ENCODE measurements around the gene STX10.
A peak's percentile ranks its signal among the peaks of the same experiment; 100 is the strongest.
"Not testable (repeated sequence)": the region's sequence is repeated elsewhere in the genome, so short reads cannot be mapped to it uniquely, and the experiment has no call there.

STX10 gene, protein sequence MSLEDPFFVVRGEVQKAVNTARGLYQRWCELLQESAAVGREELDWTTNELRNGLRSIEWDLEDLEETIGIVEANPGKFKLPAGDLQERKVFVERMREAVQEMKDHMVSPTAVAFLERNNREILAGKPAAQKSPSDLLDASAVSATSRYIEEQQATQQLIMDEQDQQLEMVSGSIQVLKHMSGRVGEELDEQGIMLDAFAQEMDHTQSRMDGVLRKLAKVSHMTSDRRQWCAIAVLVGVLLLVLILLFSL

GRCh38 chr19:13150187-13150930 is at the start of gene STX10, which contains the start of gene IER2:
Gene STX10 (minus strand): TSS chr19:13150375. CDS start chr19:13150173, 202 bp downstream.
Gene IER2 (plus strand): TSS chr19:13150411. CDS start chr19:13153187, 2,776 bp downstream.
- peaks cover 21% of the 10 kb centered on the region for H3K4me1 ChIP-seq (ENCODE audit: control insufficient read depth, insufficient read depth, low read length)
- no peaks in the 10 kb centered on the region for H3K36me3 ChIP-seq (ENCODE audit: control insufficient read depth, insufficient read depth, low read length, severe bottlenecking)
- H3K27me3 ChIP-seq (replicated peaks; ENCODE audit: control insufficient read depth, insufficient read depth, low read length): no peaks in the 10 kb centered on the region
- H3K9ac ChIP-seq (ENCODE audit: low read length): peak within 1 kb of the TSS; percentile 100
- peak; percentile 98 for DNase-seq (ENCODE audit: low read depth)
- H3K9me3 ChIP-seq (ENCODE audit: control insufficient read depth, low read length): no peaks in the 10 kb centered on the region
- peak within 1 kb of the TSS; percentile 100 for H3K4me3 ChIP-seq (ENCODE audit: low read length)

DNA sequence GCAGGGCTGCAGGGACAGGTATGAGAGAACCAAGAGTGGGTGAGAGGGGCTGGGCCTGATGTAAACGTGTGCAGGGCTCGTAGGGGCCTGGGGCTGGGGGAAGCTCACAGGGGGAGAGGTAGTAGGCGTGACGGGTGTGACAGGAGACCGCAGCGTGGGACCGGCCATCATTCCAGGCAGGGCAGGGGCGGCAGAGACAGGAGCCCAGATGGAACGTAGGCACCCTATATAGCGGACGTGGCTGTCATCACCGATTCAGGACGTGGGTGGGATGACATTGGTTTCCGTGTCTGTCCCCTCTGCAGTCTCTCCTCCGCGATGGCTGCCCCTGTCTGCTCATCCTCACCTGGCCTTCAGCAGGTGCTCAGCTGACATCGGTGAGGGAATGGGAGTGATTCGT is 48.5 kb upstream of the STX10 start:
- Histone ChIP-seq H3K9me3 (ENCODE audit: control insufficient read depth, low read length) (no peaks in the 10 kb centered on the region), H3K36me3 (ENCODE audit: control insufficient read depth, insufficient read depth, low read length, severe bottlenecking) (no peaks in the 10 kb centered on the region), H3K27me3 (replicated peaks; ENCODE audit: control insufficient read depth, insufficient read depth, low read length) (no peaks in the 10 kb centered on the region), H3K4me3 (ENCODE audit: low read length) (no peak overlapping the region), H3K4me1 (ENCODE audit: control insufficient read depth, insufficient read depth, low read length) (no peaks in the 10 kb centered on the region), H3K9ac (ENCODE audit: low read length) (no peak overlapping the region)
- no peak for DNase-seq (ENCODE audit: low read depth)

GRCh38 chr19:13195678-13196077 is 45.5 kb upstream of the STX10 start:
- Histone ChIP-seq H3K9me3 (ENCODE audit: control insufficient read depth, low read length) (no peaks in the 10 kb centered on the region), H3K4me3 (ENCODE audit: low read length) (no peak overlapping the region), H3K4me1 (ENCODE audit: control insufficient read depth, insufficient read depth, low read length) (no peaks in the 10 kb centered on the region), H3K27me3 (replicated peaks; ENCODE audit: control insufficient read depth, insufficient read depth, low read length) (no peaks in the 10 kb centered on the region), H3K9ac (ENCODE audit: low read length) (no peak overlapping the region), H3K36me3 (ENCODE audit: control insufficient read depth, insufficient read depth, low read length, severe bottlenecking) (no peaks in the 10 kb centered on the region)
- no peak for DNase-seq (ENCODE audit: low read depth)

DNA sequence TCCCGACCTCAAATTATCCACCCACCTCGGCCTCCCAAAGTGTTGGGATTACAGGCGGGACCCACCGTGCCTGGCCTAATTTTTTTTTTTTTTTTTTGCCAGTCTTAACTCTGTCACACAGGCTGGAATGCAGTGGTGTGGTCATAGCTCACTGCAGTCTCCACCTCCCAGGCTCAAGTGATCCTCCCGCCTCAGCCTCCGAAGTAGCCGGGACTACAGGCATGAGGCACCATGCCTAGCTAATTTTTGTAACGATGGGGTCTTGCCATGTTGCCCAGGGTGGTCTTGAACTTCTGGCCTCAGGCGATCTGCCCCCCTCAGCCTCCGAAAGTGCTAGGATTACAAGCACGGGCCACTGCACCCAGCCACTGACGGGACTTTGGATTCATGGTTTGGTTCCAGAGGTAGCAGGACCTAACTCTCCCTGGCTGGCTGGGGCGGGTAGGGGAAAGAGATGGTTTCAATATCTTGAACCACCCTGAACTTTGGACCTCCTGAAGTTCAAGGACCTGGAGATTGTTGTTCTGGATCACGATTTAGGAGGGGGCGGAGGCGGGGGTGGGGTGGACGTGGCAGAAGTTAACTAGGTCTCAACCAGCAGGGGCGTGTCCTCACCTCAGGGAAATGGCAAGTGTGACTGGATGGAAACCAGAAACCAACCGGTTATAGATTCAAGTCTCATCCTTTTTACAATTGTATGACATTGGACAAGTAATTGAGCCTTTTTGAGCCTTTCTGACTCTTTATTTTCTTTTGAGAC is 40.8 kb upstream of the STX10 start:
- no peaks in the 10 kb centered on the region for H3K4me1 ChIP-seq (ENCODE audit: control insufficient read depth, insufficient read depth, low read length)
- DNase-seq (ENCODE audit: low read depth): no peak
- H3K9me3 ChIP-seq (ENCODE audit: control insufficient read depth, low read length): no peaks in the 10 kb centered on the region
- no peaks in the 10 kb centered on the region for H3K27me3 ChIP-seq (replicated peaks; ENCODE audit: control insufficient read depth, insufficient read depth, low read length)
- H3K9ac ChIP-seq (ENCODE audit: low read length): no peak overlapping the region
- no peaks in the 10 kb centered on the region for H3K36me3 ChIP-seq (ENCODE audit: control insufficient read depth, insufficient read depth, low read length, severe bottlenecking)
- no peak overlapping the region for H3K4me3 ChIP-seq (ENCODE audit: low read length)

GRCh38 chr19:13189600-13189999 is 39.4 kb upstream of the STX10 start:
- Histone ChIP-seq H3K4me1 (ENCODE audit: control insufficient read depth, insufficient read depth, low read length) (no peaks in the 10 kb centered on the region), H3K9me3 (ENCODE audit: control insufficient read depth, low read length) (no peaks in the 10 kb centered on the region), H3K27me3 (replicated peaks; ENCODE audit: control insufficient read depth, insufficient read depth, low read length) (no peaks in the 10 kb centered on the region)

DNA sequence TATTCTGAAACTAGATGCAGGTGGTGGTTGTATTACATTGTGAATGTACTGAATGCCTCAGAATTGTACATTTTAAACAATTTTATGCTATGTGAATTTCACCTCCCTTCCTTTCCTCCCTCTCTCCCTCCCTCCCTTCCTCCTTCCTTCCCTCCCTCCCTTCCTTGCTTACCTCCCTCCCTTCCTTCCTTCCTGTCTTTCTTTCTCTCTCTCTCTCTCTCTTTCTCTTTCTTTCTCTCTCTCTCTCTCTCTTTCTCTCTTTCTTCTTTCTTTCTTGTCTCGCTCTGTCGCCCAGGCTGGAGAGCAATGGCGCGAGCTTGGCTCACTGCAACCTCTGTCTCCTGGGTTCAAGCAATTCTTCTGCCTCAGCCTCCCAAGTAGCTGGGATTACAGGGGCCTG is 37.2 kb upstream of the STX10 start:
- Histone ChIP-seq H3K27me3 (replicated peaks; ENCODE audit: control insufficient read depth, insufficient read depth, low read length) (no peaks in the 10 kb centered on the region), H3K9ac (ENCODE audit: low read length) (no peak overlapping the region), H3K36me3 (ENCODE audit: control insufficient read depth, insufficient read depth, low read length, severe bottlenecking) (no peaks in the 10 kb centered on the region), H3K4me3 (ENCODE audit: low read length) (no peak overlapping the region), H3K9me3 (ENCODE audit: control insufficient read depth, low read length) (no peaks in the 10 kb centered on the region), H3K4me1 (ENCODE audit: control insufficient read depth, insufficient read depth, low read length) (no peaks in the 10 kb centered on the region)
- no peak for DNase-seq (ENCODE audit: low read depth)

More at GRCh38 chr19:13189600-13189999, 39.4 kb upstream of the STX10 start:
- no peak for DNase-seq (ENCODE audit: low read depth)
- Histone ChIP-seq H3K4me3 (ENCODE audit: low read length) (no peak overlapping the region), H3K9ac (ENCODE audit: low read length) (no peak overlapping the region), H3K36me3 (ENCODE audit: control insufficient read depth, insufficient read depth, low read length, severe bottlenecking) (no peaks in the 10 kb centered on the region)

DNA sequence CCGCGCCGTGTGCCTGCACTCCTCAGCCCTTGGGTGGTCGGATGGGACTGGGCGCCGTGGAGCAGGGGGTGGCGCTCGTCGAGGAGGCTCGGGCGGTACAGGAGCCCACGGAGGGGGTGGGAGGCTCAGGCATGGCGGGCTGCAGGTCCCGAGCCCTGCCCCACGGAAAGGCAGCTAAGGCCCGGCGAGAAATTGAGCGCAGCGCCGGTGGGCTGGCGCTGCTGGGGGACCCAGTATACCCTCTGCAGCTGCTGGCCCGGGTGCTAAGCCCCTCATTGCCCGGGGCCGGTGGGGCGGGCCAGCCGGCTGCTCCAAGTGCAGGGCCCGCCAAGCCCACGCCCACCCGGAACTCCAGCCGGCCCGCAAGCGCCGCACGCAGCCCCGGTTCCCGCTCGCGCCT is 36.5 kb upstream of the STX10 start:
- H3K36me3 ChIP-seq (ENCODE audit: control insufficient read depth, insufficient read depth, low read length, severe bottlenecking); H3K9me3 ChIP-seq (ENCODE audit: control insufficient read depth, low read length); DNase-seq (ENCODE audit: low read depth); H3K9ac ChIP-seq (ENCODE audit: low read length); H3K4me1 ChIP-seq (ENCODE audit: control insufficient read depth, insufficient read depth, low read length); H3K4me3 ChIP-seq (ENCODE audit: low read length); H3K27me3 ChIP-seq (replicated peaks; ENCODE audit: control insufficient read depth, insufficient read depth, low read length): not testable (repeated sequence)

GRCh38 chr19:13185763-13186657 is 35.8 kb upstream of the STX10 start:
- DNase-seq (ENCODE audit: low read depth); H3K36me3 ChIP-seq (ENCODE audit: control insufficient read depth, insufficient read depth, low read length, severe bottlenecking); H3K4me3 ChIP-seq (ENCODE audit: low read length); H3K27me3 ChIP-seq (replicated peaks; ENCODE audit: control insufficient read depth, insufficient read depth, low read length); H3K9ac ChIP-seq (ENCODE audit: low read length); H3K9me3 ChIP-seq (ENCODE audit: control insufficient read depth, low read length); H3K4me1 ChIP-seq (ENCODE audit: control insufficient read depth, insufficient read depth, low read length): not testable (repeated sequence)

DNA sequence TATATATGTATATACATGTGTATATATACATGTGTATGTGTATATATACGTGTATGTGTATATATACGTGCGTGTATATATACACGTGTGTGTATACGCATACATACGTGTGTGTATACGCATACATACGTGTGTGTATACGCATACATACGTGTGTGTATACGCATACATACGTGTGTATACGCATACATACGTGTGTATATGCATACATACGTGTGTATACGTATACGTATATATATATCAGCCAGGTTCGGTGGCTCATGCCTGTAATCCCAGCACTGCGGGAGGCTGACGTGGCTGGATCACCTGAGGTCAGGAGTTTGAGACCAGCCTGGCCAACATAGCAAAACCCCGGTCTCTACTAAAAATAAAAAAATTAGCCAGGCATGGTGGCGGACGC is 34.8 kb upstream of the STX10 start:
- H3K36me3 ChIP-seq (ENCODE audit: control insufficient read depth, insufficient read depth, low read length, severe bottlenecking); H3K4me3 ChIP-seq (ENCODE audit: low read length); DNase-seq (ENCODE audit: low read depth); H3K4me1 ChIP-seq (ENCODE audit: control insufficient read depth, insufficient read depth, low read length); H3K9ac ChIP-seq (ENCODE audit: low read length); H3K27me3 ChIP-seq (replicated peaks; ENCODE audit: control insufficient read depth, insufficient read depth, low read length); H3K9me3 ChIP-seq (ENCODE audit: control insufficient read depth, low read length): not testable (repeated sequence)

- DNase-seq (ENCODE audit: low read depth): peak; percentile 68
- H3K4me1 ChIP-seq (ENCODE audit: control insufficient read depth, insufficient read depth, low read length): peaks cover 8% of the 10 kb centered on the region
- peak overlapping the region; percentile 64 for H3K9ac ChIP-seq (ENCODE audit: low read length)
- H3K27me3 ChIP-seq (replicated peaks; ENCODE audit: control insufficient read depth, insufficient read depth, low read length): no peaks in the 10 kb centered on the region
- no peak overlapping the region for H3K4me3 ChIP-seq (ENCODE audit: low read length)
- no peaks in the 10 kb centered on the region for H3K9me3 ChIP-seq (ENCODE audit: control insufficient read depth, low read length)
- H3K36me3 ChIP-seq (ENCODE audit: control insufficient read depth, insufficient read depth, low read length, severe bottlenecking): no peaks in the 10 kb centered on the region
These were observed 31.7 kb upstream of the STX10 start for GRCh38 chr19:13181747-13182388.

Data from adipocyte (in vitro differentiated cells).